ENCODE data around the gene EPHA7.
A peak's percentile ranks its signal among the peaks of the same experiment; 100 is the strongest.

The EPHA7 gene

DNA sequence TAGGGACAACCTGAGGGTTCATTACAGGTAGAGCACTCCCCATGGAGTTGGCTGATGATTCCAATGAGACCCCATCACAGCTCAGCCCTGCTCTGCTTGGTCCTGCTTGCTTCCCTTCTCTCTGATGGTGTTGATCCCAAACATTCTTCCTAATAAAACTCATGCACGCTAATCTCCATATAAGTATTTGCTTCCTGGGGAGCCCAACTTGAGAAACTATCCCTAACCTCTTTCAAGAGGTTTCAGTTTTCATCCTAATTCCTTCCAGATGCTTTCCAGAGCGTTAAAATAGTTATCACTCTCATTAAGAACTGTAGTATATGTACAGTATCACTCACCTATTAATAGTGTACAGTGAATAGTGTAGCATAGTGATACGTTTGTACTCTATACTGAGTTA lies 68.1 kb downstream of the EPHA7 start:
- TF ChIP-seq, protein P1, sequence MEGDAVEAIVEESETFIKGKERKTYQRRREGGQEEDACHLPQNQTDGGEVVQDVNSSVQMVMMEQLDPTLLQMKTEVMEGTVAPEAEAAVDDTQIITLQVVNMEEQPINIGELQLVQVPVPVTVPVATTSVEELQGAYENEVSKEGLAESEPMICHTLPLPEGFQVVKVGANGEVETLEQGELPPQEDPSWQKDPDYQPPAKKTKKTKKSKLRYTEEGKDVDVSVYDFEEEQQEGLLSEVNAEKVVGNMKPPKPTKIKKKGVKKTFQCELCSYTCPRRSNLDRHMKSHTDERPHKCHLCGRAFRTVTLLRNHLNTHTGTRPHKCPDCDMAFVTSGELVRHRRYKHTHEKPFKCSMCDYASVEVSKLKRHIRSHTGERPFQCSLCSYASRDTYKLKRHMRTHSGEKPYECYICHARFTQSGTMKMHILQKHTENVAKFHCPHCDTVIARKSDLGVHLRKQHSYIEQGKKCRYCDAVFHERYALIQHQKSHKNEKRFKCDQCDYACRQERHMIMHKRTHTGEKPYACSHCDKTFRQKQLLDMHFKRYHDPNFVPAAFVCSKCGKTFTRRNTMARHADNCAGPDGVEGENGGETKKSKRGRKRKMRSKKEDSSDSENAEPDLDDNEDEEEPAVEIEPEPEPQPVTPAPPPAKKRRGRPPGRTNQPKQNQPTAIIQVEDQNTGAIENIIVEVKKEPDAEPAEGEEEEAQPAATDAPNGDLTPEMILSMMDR (IDR thresholded peaks at IDR 0.05; ENCODE audit: insufficient read depth, missing control alignments): no peak
- no peak for DNase-seq (ENCODE audit: insufficient read length, low spot score)
- FAIRE-seq: no peak

DNA sequence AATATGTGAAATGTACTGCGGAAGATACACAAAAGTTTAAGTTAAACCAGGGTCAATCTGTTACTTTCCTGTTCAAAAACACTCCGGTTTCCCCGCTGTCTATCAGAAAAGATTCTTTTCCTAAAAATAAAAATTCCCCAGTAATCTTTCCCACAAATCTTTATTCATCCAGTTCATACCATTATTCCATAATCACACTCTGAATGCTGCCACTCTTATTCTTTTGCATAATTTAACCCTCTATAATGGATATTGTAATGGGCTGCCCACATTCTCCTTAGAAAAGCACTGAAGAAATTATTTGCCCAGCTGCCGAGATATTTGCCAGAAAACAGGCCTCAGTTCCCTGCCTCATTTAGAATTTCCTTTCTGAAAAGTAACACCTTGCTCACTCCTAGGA lies 68.6 kb downstream of the EPHA7 start:
- TF ChIP-seq, protein P1 (IDR thresholded peaks at IDR 0.05; ENCODE audit: insufficient read depth, missing control alignments): no peak
- no peak for DNase-seq (ENCODE audit: insufficient read length, low spot score)
- no peak for FAIRE-seq

DNA sequence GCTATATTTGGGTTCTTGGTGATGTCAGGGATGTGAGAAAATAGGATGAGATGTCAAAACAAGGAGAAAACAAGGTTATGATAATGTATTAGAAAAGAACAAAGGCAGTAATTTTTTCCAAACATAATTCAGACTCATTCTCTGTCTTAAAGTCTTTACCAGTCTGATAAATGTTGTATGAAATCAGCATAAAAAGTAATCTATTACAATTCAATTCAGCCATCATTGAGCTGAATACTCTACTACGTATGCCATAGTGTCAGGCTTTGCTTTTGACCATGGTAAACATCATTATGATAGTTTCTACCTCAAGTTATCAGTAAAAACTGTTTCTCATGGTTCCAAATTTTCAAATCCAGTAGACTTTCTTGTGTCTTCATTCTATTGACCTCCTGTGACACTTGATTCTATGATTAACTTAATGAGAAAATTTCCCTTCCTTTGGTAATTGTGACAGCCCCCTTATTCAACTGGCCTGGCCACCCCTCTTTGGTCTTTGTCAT lies 75.0 kb downstream of the EPHA7 start:
- DNase-seq (ENCODE audit: insufficient read length, low spot score) (no peak), FAIRE-seq (peak; percentile 67)
- TF ChIP-seq, protein P1 (IDR thresholded peaks at IDR 0.05; ENCODE audit: insufficient read depth, missing control alignments): no peak

DNA sequence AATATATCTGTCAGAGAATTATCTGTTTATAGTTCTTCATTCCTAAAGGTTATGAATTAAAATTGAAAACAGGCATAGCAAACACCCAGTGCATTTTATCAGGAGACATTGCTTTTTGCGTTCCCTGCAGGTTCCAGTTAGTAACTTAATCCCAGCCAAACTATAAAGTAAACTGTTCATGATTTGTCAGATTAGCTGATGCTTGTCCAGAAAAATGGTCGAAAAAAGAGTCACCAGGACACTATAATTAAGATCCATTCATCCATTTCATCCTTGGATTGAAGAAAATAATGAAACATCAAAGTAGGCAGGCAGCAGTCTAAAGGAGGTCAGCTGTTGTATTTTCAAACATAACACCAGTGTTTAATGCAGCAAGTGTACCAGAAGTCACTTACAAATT lies 75.9 kb downstream of the EPHA7 start:
- TF ChIP-seq, protein P1 (IDR thresholded peaks at IDR 0.05; ENCODE audit: insufficient read depth, missing control alignments): no peak
- DNase-seq (ENCODE audit: insufficient read length, low spot score) (no peak), FAIRE-seq (no peak)

DNA sequence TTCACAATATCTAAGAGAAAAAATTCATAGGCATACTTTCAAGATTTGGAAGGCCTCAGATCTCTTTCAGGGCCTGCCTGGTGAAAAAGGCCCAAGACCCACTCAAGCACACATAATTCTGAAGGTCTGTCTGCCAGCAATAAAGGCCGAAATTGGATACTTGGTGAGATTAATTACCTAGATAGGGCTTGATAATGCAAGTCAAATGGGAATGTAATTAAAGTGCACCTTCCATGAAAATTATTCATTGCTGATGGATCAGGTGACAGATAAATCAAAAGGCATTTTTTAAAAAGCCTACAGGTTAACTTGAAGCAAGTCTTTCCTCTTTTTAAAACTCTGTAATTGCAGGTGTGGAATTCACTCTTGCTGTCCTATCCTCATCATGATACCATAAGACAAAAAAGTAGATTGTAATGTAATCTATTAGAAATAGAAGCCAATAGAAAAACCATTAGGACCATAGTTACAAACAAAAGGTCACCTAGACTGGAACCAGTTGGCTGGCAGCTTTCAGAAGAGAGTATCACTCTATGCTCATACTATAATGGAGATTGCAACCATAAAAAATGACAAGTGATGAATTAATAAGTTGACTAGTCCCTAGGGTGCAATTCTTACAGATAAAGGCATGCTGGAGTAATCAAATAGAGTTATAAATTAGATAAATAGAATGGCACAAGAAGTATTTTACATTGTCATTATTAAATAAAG lies 77.3 kb downstream of the EPHA7 start:
- DNase-seq (ENCODE audit: insufficient read length, low spot score) (no peak), FAIRE-seq (peak; percentile 76)
- TF ChIP-seq, protein P1 (IDR thresholded peaks at IDR 0.05; ENCODE audit: insufficient read depth, missing control alignments): no peak

DNA sequence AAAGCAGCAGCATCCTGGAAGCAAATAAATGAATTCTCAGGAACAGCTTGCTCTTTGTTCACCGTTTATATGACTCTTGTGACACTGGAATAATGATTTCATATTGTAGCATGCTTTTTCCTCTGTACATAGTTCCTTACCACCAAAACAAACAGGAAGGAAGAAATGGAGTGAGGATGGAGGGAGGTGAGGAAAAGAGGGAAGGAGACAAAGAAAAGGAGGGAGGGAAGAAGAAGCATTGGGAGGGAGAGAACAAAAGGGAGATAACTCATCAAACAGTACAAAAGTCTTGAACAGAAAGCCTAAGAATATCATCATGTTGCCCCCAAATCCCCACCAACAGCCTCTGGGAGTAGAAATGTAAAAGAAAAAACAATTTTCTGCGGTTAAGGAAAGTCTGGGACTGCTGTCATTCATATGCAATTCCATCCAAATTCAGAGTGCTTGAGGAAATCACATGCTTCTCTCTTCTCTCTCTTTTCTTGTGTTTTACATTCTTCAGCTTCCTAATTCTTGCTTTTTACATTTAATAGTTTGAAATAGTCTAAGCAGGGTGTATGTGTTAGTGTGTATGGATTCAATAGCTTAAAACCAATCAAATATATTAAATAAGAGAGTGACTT lies 81.5 kb downstream of the EPHA7 start:
- TF ChIP-seq, protein P1 (IDR thresholded peaks at IDR 0.05; ENCODE audit: insufficient read depth, missing control alignments): no peak
- no peak for DNase-seq (ENCODE audit: insufficient read length, low spot score)
- FAIRE-seq: no peak

DNA sequence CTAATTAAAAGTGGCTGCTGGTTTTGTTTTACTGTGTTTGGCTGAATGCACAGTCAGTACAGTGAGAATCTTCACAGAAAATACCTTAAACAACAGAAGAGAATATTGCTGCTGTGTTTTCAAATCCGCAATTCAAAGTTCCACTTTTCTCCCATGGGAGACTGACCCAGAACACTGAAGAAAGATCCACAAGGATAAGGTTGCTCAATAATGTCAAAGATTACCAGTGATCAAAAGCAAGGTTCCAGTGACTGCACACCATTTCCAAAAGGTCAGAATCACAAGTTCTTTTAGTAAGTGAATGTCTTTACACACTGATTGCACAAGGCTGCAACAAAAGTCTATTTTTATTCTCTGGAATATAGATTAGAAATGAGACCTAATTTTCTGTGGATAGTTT lies 82.3 kb downstream of the EPHA7 start:
- FAIRE-seq (no peak), DNase-seq (ENCODE audit: insufficient read length, low spot score) (no peak)
- TF ChIP-seq, protein P1 (IDR thresholded peaks at IDR 0.05; ENCODE audit: insufficient read depth, missing control alignments): no peak

Data from D721Med (cell line).